Gastroesophageal sphincter (tissue), 4 donors: ENCODE measurements around the gene ANKRD9. TPM values are rescaled to one million over a fixed set of nuclear protein-coding genes. Genes with fewer than 3 reads are reported as not detected.
A peak's percentile ranks its signal among the peaks of the same experiment; 100 is the strongest.

Experiments
- ATAC-seq: fragments of 150-250 bp; one replicate; pipeline ENCODE4 v1.9.1; 2016; ENCODE audit warnings: mild to moderate bottlenecking, moderate library complexity
- H3K27ac ChIP-seq, 4 donors: fragments of 200-600 bp; sonication (generic) in 3 of 4; 1 replicate in 3 of 4; 2 replicates in 1 of 4; pipeline ENCODE4 v1.5.1; 2016 to 2019
- H3K27me3 ChIP-seq: fragments of 200-600 bp; sonication (generic); one replicate; pipeline ENCODE4 v1.5.1; 2019
- H3K36me3 ChIP-seq, 2 donors: fragments of 200-600 bp; sonication (generic); one replicate each; pipeline ENCODE4 v1.5.1; 2019; ENCODE audit warnings: control low read depth in 1 of 2
- H3K4me1 ChIP-seq, 3 donors: fragments of 200-600 bp; sonication (generic); 1 replicate in 2 of 3; 2 replicates in 1 of 3; pipeline ENCODE4 v1.5.1; 2016 to 2019; ENCODE audit warnings: control low read depth in 2 of 3
- H3K4me3 ChIP-seq, 2 donors: fragments of 200-600 bp; sonication (generic); one replicate each; pipeline ENCODE4 v1.5.1; 2019; ENCODE audit warnings: mild to moderate bottlenecking in 1 of 2, moderate library complexity in 1 of 2
- H3K9me3 ChIP-seq, 3 donors: fragments of 200-600 bp; sonication (generic); one replicate each; pipeline ENCODE4 v1.5.1; 2017 to 2019; ENCODE audit warnings: control low read depth in 2 of 3
- EP300 ChIP-seq: sonication (generic); formaldehyde crosslinking; IDR thresholded peaks from one replicate; pipeline ENCODE4 v1.6.1; 2017; ENCODE audit warnings: antibody characterized with exemption, mild to moderate bottlenecking
- POLR2A ChIP-seq, 2 donors: fragments of 450-650 bp; IDR thresholded peaks; one replicate each; pipeline ENCODE4 v1.6.1; 2017; ENCODE audit warnings: antibody characterized with exemption in 2 of 2, mild to moderate bottlenecking in 2 of 2, moderate library complexity in 1 of 2
- POLR2AphosphoS5 ChIP-seq: sonication (generic); formaldehyde crosslinking; IDR thresholded peaks from one replicate; pipeline ENCODE4 v1.6.1; 2017; ENCODE audit warnings: antibody characterized with exemption
- WGBS, 2 donors: methylation state at CpG; one replicate each; pipeline ENCODE4 v1.1.5; 2018; ENCODE audit warnings: low coverage in 1 of 2; 5-methylcytosine and 5-hydroxymethylcytosine counted together
- total RNA-seq, 4 donors: library from RNA; depleted of rRNA; stranded (reverse); fragments of >200 nt; gene quantifications; one replicate each; pipeline ENCODE4 v1.1.0, GENCODE V29; 2016
- TF ChIP-seq, protein P1 (sequence below), 4 experiments: fragments of 200-600 bp in 2 of 4; fragments of 450-650 bp in 2 of 4; sonication (generic) in 1 of 4; IDR thresholded peaks; one replicate each; pipeline ENCODE4 v1.5.1; 2017 to 2019; ENCODE audit warnings: antibody characterized with exemption in 4 of 4, mild to moderate bottlenecking in 2 of 4, moderate library complexity in 2 of 4

The ANKRD9 gene
- total RNA-seq: 10 to 100 TPM; 19.4 to 44.2 (median 31.3) TPM

DNA sequence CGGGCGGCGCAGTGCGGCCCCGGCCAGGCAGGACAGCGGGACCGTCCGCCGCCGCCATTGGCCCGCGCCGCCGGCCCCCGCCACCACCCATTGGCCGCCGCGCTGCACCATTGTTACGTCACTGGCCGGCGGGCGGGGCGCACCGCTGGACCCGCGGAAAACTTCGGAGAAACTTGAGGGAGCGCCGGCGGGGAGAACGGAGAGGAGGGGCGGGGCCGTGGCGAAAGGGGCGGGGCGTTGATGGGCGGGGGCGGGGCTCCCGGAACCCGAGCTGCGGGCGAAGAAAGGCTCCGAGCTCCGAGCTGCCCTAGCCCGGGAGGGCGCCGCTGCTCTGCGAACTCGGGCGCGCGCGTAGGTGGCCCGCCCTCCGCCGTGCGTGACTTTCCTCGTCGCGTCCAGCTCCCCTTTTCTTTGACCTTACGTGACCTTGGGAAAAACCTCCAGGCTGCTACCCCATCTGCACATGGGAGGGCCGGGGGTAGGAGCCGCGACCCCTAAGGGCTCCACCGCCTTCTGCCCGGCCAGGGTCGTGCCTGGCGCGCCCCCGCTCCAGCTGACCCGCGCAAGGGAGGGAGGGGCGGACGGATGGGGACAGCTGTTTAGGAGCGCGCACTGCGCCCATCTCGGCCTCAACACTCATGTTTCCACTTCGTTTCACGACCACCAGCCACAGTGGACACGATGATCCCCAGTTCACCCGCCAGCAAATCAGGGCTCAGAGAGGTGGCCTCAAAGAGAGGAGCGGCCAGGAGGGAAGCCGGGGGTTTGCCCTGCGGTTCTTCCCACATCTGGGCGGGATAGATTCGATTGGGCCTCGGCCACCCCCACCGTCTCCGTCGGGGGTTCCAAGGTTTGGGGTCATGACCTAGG, at the start of gene ANKRD9:
ANKRD9 (minus strand) TSS at position 31 of the 870 bp plus-strand sequence. CDS start 1,887 bp downstream, outside the sequence.
- Histone ChIP-seq H3K27me3 (no peaks in the 10 kb centered on the region), H3K4me3 (peak within 1 kb of the TSS; percentile 46 to 64), H3K27ac (peak within 1 kb of the TSS; percentile 79 to 93 (median 91)), H3K9me3 (no peaks in the 10 kb centered on the region), H3K36me3 (peaks cover 0 to 18% of the 10 kb centered on the region in 2 donors), H3K4me1 (peaks cover 0 to 26% (median 6%) of the 10 kb centered on the region in 3 donors)
- TF ChIP-seq EP300 (no peak), POLR2A (IDR thresholded peaks at IDR 0.05) (peak in 1 of 2 donors; percentile 38), POLR2AphosphoS5 (no peak)
- TF ChIP-seq, protein P1, sequence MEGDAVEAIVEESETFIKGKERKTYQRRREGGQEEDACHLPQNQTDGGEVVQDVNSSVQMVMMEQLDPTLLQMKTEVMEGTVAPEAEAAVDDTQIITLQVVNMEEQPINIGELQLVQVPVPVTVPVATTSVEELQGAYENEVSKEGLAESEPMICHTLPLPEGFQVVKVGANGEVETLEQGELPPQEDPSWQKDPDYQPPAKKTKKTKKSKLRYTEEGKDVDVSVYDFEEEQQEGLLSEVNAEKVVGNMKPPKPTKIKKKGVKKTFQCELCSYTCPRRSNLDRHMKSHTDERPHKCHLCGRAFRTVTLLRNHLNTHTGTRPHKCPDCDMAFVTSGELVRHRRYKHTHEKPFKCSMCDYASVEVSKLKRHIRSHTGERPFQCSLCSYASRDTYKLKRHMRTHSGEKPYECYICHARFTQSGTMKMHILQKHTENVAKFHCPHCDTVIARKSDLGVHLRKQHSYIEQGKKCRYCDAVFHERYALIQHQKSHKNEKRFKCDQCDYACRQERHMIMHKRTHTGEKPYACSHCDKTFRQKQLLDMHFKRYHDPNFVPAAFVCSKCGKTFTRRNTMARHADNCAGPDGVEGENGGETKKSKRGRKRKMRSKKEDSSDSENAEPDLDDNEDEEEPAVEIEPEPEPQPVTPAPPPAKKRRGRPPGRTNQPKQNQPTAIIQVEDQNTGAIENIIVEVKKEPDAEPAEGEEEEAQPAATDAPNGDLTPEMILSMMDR (IDR thresholded peaks at IDR 0.05): peak in 1 of 4 experiments; percentile 38
- ATAC-seq: peak; percentile 94
- WGBS, 2 donors: 4 to 29% methylated on average over 4 to 11 of the region's 91 CpGs

- Histone ChIP-seq H3K4me3 (no peak overlapping the region), H3K27me3 (no peaks in the 10 kb centered on the region), H3K9me3 (peaks cover 0 to 7% (median 0%) of the 10 kb centered on the region in 3 donors), H3K36me3 (no peaks in the 10 kb centered on the region), H3K27ac (no peak overlapping the region), H3K4me1 (no peaks in the 10 kb centered on the region)
- no peak for ATAC-seq
- TF ChIP-seq, protein P1 (IDR thresholded peaks at IDR 0.05): no peak
- TF ChIP-seq POLR2A (IDR thresholded peaks at IDR 0.05) (no peak), EP300 (no peak), POLR2AphosphoS5 (no peak)
- WGBS, 2 donors: 62 to 88% methylated on average over 1 to 4 of the region's 4 CpGs
Measured at GRCh38 chr14:102558556-102558955, 49.0 kb upstream of the ANKRD9 start.

GRCh38 chr14:102557434-102558226, 48.1 kb upstream of the ANKRD9 start:
- Histone ChIP-seq H3K9me3 (no peaks in the 10 kb centered on the region), H3K4me3 (no peak overlapping the region), H3K4me1 (no peaks in the 10 kb centered on the region), H3K36me3 (no peaks in the 10 kb centered on the region), H3K27ac (no peak overlapping the region), H3K27me3 (no peaks in the 10 kb centered on the region)
- 97 to 100% methylated on average over 1 to 6 of the region's 12 CpGs for WGBS, 2 donors
- TF ChIP-seq, protein P1 (IDR thresholded peaks at IDR 0.05): no peak
- TF ChIP-seq POLR2AphosphoS5 (no peak), POLR2A (IDR thresholded peaks at IDR 0.05) (no peak), EP300 (no peak)
- ATAC-seq: no peak

- Histone ChIP-seq H3K4me1 (no peaks in the 10 kb centered on the region), H3K4me3 (no peak overlapping the region), H3K27ac (no peak overlapping the region), H3K27me3 (no peaks in the 10 kb centered on the region), H3K9me3 (no peaks in the 10 kb centered on the region), H3K36me3 (no peaks in the 10 kb centered on the region)
- TF ChIP-seq, protein P1 (IDR thresholded peaks at IDR 0.05): no peak
- TF ChIP-seq POLR2AphosphoS5 (no peak), POLR2A (IDR thresholded peaks at IDR 0.05) (no peak), EP300 (no peak)
- no peak for ATAC-seq
- 94 to 100% methylated on average over 1 to 5 of the region's 14 CpGs for WGBS, 2 donors
Measured at GRCh38 chr14:102556098-102556677, 46.6 kb upstream of the ANKRD9 start.
